ENCODE data around the gene CGB1.

- no peak for TF ChIP-seq CTCF (IDR thresholded peaks at IDR 0.05; ENCODE audit: borderline replicate concordance, extremely low read depth, low read length, poor library complexity, severe bottlenecking)
- TF ChIP-seq EZH2 (IDR thresholded peaks at IDR 0.05; ENCODE audit: borderline replicate concordance, low read depth, low read length, severe bottlenecking) = no peak
Observed at GRCh38 chr19:49056101-49056901, 19.6 kb upstream of the CGB1 start.

All from DND-41 (cell line).